ENCODE data around the gene WFIKKN1. TPM values are rescaled to one million over a fixed set of nuclear protein-coding genes. Genes with fewer than 3 reads are reported as not detected.

WFIKKN1 gene
- total and polyA plus RNA-seq, 2 of the 13 experiments (the other 11 are each of a cell fraction or from before 2014, with no cell fraction given) = 1.7 to 4.9 TPM

DNA sequence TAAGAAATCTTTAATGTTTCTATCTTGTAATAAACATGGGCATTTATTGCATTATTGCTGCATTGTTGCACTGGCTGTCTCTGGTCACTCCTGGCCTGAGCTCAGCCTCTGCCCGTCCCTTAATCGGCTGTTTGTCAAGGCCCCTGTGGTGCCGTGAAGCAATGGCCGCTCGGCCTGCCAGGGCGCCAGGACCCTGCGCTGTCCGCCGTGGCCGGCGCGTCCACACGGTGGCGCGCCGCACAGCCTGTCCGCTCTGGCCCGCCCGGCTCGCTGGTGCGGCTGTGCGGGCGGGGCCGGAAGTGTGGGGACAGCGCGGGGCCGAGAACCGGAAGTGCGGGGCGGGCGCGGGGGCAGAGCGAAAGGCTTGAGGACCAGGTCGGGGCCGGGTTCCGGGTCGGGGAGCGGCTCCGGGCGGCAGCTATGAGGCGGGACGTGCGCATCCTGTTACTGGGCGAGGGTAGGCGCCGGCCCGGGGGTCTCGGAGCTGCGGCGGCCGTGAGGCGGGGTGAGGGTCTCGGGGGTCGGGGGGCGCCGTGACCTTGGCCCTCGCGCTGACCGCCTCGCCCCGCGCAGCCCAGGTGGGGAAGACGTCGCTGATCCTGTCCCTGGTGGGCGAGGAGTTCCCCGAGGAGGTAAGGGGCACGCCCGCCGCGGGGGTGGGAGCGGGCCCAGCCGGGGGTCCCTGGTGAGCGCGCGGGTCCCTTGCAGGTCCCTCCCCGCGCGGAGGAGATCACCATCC is 37.2 kb downstream of the WFIKKN1 start, which contains the start of gene RHOT2 (continued):
- TF ChIP-seq ZNF773 (CRISPR knock-in tag; IDR thresholded peaks at IDR 0.05; ENCODE audit: borderline replicate concordance) (peak; percentile 56; the same call in 1 of the 2 replicates), U2AF1 (optimal IDR thresholded peaks at IDR 0.05; ENCODE audit: low read depth, low read length) (peak; percentile 39), ZNF329 (CRISPR knock-in tag; IDR thresholded peaks at IDR 0.05; ENCODE audit: low read depth) (peak; percentile 91), MAF1 (CRISPR knock-in tag; IDR thresholded peaks at IDR 0.05; ENCODE audit: borderline replicate concordance) (peak; percentile 10; the same call in 1 of the 2 replicates), ZNF232 (CRISPR knock-in tag; IDR thresholded peaks at IDR 0.05; ENCODE audit: borderline replicate concordance) (peak; percentile 51; the same call in 1 of the 2 replicates), ZNF136 (CRISPR knock-in tag; IDR thresholded peaks at IDR 0.05; ENCODE audit: low read depth) (no peak), HNRNPK (IDR thresholded peaks at IDR 0.05; ENCODE audit: low read depth, low read length, poor library complexity, severe bottlenecking) (peak; percentile 55), RXRA (CRISPR knock-in tag; IDR thresholded peaks at IDR 0.05) (no peak), REPIN1 (CRISPR knock-in tag; IDR thresholded peaks at IDR 0.05; ENCODE audit: borderline replicate concordance, low read depth) (peak; percentile 34; the same call in 1 of the 2 replicates), MED13 (CRISPR knock-in tag; IDR thresholded peaks at IDR 0.05) (peak; percentile 19; the same call in 1 of the 2 replicates), ZNF343 (CRISPR knock-in tag; IDR thresholded peaks at IDR 0.05) (no peak), ZNF761 (CRISPR knock-in tag; conservative IDR thresholded peaks at IDR 0.05) (peak; percentile 93), ZNF10 (CRISPR knock-in tag; IDR thresholded peaks at IDR 0.05; ENCODE audit: borderline replicate concordance, low read depth) (no peak), IRF2 (CRISPR knock-in tag; IDR thresholded peaks at IDR 0.05) (peak; percentile 86; the same call in 1 of the 2 replicates), ZNF777 (CRISPR knock-in tag; IDR thresholded peaks at IDR 0.05) (peak; percentile 57; the same call in 1 of the 2 replicates), TP53 (CRISPR knock-in tag; conservative IDR thresholded peaks at IDR 0.05) (0 out of 2 replicates have a peak, but pooled peaks have one; percentile 9)
- TF ChIP-seq, protein P1, sequence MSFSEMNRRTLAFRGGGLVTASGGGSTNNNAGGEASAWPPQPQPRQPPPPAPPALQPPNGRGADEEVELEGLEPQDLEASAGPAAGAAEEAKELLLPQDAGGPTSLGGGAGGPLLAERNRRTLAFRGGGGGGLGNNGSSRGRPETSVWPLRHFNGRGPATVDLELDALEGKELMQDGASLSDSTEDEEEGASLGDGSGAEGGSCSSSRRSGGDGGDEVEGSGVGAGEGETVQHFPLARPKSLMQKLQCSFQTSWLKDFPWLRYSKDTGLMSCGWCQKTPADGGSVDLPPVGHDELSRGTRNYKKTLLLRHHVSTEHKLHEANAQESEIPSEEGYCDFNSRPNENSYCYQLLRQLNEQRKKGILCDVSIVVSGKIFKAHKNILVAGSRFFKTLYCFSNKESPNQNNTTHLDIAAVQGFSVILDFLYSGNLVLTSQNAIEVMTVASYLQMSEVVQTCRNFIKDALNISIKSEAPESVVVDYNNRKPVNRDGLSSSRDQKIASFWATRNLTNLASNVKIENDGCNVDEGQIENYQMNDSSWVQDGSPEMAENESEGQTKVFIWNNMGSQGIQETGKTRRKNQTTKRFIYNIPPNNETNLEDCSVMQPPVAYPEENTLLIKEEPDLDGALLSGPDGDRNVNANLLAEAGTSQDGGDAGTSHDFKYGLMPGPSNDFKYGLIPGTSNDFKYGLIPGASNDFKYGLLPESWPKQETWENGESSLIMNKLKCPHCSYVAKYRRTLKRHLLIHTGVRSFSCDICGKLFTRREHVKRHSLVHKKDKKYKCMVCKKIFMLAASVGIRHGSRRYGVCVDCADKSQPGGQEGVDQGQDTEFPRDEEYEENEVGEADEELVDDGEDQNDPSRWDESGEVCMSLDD (CRISPR knock-in tag; IDR thresholded peaks at IDR 0.05; ENCODE audit: borderline replicate concordance) = 0 out of 2 replicates have a peak, but pooled peaks have one; percentile 13
- TF ChIP-seq, protein P2, sequence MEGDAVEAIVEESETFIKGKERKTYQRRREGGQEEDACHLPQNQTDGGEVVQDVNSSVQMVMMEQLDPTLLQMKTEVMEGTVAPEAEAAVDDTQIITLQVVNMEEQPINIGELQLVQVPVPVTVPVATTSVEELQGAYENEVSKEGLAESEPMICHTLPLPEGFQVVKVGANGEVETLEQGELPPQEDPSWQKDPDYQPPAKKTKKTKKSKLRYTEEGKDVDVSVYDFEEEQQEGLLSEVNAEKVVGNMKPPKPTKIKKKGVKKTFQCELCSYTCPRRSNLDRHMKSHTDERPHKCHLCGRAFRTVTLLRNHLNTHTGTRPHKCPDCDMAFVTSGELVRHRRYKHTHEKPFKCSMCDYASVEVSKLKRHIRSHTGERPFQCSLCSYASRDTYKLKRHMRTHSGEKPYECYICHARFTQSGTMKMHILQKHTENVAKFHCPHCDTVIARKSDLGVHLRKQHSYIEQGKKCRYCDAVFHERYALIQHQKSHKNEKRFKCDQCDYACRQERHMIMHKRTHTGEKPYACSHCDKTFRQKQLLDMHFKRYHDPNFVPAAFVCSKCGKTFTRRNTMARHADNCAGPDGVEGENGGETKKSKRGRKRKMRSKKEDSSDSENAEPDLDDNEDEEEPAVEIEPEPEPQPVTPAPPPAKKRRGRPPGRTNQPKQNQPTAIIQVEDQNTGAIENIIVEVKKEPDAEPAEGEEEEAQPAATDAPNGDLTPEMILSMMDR (CRISPR knock-in tag; IDR thresholded peaks at IDR 0.05) = peak; percentile 91
- TF ChIP-seq, protein P3, sequence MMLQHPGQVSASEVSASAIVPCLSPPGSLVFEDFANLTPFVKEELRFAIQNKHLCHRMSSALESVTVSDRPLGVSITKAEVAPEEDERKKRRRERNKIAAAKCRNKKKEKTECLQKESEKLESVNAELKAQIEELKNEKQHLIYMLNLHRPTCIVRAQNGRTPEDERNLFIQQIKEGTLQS (CRISPR knock-in tag; IDR thresholded peaks at IDR 0.05) = peak; percentile 9; the same call in 1 of the 2 replicates
- TF ChIP-seq, protein P4, sequence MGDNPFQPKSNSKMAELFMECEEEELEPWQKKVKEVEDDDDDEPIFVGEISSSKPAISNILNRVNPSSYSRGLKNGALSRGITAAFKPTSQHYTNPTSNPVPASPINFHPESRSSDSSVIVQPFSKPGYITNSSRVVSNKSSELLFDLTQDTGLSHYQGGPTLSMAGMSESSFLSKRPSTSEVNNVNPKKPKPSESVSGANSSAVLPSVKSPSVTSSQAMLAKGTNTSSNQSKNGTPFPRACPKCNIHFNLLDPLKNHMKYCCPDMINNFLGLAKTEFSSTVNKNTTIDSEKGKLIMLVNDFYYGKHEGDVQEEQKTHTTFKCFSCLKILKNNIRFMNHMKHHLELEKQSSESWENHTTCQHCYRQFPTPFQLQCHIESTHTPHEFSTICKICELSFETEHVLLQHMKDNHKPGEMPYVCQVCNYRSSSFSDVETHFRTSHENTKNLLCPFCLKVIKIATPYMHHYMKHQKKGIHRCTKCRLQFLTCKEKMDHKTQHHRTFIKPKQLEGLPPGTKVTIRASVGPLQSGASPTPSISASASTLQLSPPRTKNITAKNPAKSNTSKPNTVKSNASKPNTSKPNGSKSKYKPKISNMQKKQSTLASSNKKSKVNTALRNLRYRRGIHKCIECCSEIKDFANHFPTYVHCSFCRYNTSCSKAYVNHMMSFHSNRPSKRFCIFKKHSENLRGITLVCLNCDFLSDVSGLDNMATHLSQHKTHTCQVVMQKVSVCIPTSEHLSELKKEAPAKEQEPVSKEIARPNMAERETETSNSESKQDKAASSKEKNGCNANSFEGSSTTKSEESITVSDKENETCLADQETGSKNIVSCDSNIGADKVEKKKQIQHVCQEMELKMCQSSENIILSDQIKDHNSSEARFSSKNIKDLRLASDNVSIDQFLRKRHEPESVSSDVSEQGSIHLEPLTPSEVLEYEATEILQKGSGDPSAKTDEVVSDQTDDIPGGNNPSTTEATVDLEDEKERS (CRISPR knock-in tag; IDR thresholded peaks at IDR 0.05) = no peak
